HG02759 (cell line): ENCODE data around the gene DNAH10.

ENCODE experiments used
- ATAC-seq: cut with Tn5 transposase; IDR thresholded peaks from one replicate; pipeline ENCODE4 v1.9.1; 2021; ENCODE audit warnings: mild to moderate bottlenecking, moderate library complexity; ENCODE audit not compliant: unreplicated experiment

DNAH10 gene

DNA sequence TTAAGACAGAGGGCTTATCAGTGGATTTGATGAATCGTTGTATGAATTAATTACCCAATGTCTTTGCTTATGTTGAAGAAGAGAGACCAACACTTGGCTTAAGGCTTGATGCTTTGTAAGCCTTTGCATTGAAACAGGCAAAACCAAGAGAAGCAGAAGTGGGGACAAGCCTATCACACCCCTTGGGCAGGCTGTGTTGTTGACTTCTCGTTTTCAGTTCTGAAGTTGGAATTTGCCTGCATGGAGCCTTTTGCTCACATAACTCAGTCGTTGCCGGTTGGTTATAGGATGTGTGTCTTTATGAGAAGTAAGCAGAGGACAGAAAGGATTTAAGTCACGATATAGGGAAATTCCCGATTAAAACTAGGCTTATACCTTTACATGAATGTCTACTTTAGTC, 115.9 kb downstream of the DNAH10 start:
- ATAC-seq, result no peak

- ATAC-seq, result no peak
These were observed 117.0 kb downstream of the DNAH10 start for GRCh38 chr12:123879101-123879500.

DNA sequence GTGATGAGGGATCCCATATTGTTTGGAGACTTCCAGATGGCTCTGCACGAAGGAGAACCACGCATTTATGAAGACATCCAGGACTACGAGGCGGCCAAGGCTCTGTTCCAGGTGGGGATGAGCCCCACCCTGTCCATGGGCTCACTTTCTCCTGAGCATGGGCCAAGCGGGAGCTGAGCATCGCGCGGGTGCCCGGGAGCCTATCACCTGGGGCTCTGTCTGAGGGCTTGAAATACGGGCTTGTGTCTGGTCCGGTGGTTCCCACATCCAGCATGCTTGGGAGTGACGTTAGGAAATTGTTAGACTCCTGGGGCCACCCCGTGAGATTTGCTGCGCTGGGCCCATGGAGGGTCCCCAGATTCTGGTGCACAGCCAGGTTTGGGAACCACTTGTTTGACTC, 117.6 kb downstream of the DNAH10 start:
- no peak for ATAC-seq

- no peak for ATAC-seq
These were observed 120.1 kb downstream of the DNAH10 start for GRCh38 chr12:123882161-123882705.

GRCh38 chr12:123886258-123886657, 124.2 kb downstream of the DNAH10 start:
- no peak for ATAC-seq

GRCh38 chr12:123886931-123887582, 125.0 kb downstream of the DNAH10 start:
- no peak for ATAC-seq

- no peak for ATAC-seq
These were observed 126.9 kb downstream of the DNAH10 start for GRCh38 chr12:123888989-123889388.

- ATAC-seq, result no peak
These were observed 127.9 kb downstream of the DNAH10 start for GRCh38 chr12:123889848-123890535.

- no peak for ATAC-seq
These were observed 128.4 kb downstream of the DNAH10 start for GRCh38 chr12:123890536-123890902.

DNA sequence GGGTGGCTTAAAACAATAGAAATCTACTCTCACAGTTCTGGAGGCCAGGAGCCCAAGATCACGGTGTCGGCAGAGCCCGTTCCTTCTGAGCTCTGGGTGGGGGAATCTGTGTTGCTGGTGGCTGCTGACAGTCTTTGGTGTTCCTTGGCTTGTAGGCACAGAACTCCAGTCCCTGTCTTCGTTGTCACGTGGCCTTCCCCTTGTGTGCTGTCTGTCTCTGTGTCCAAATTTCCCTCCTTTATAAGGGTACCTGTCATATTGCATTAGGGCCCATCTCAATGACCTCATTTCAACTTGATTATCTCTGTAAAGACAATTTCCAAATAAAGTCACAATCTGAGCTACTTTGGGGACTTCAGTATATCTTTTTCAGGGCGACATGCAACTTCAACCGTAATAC, 128.9 kb downstream of the DNAH10 start:
- ATAC-seq, result no peak

DNA sequence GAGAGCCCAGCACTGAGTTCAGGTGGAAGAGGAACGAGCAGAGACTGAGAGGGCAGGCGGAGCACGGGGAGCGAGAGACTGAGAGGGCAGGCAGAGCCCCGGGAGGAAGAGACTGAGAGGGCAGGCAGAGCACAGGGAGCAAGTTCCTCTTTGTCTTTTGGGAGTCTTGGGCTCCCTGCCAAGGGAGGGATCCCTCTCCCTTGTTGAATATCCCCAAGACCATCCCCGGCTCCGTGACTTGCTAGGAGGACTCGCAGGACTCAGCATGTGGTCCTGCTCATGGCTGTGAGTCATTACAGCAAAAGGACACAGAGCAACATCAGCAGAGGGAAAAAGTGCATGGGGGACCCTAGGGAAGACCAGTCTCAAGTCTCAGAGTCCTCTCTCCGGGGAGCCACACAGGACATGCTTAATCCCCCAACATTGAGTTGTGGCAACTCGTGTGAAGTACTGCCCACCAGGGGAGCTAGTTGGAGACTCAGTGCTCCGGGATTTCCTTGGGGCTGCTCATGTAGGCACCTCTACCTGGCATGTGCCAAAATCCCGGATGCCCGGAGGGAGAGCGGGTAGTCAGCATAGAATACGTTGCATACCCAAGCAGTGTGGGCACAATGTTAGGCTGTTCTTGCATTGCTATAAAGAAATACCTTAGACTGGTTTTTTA, 129.5 kb downstream of the DNAH10 start:
- no peak for ATAC-seq

- ATAC-seq, result no peak
These were observed 130.1 kb downstream of the DNAH10 start for GRCh38 chr12:123892180-123892559.

- no peak for ATAC-seq
These were observed 130.8 kb downstream of the DNAH10 start for GRCh38 chr12:123892853-123893252.

DNA sequence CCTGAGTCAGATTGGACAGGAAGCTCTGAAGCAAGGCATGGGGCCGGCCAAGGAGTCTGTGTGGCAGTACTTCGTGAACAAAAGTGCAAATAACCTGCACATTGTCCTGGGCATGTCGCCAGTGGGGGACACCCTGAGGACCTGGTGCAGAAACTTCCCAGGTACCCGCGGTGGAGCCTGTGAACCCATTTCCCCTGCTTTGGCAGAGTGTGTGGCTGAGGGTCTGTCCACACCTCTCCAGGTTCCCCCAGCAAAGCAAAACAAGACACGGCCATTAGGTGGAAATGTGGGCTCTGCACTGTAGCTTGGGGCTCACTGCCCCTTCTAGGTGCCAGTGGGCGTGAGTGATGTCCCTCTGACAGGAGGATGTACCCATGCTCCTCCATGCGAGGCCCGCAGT, 131.2 kb downstream of the DNAH10 start:
- ATAC-seq, result no peak

DNA sequence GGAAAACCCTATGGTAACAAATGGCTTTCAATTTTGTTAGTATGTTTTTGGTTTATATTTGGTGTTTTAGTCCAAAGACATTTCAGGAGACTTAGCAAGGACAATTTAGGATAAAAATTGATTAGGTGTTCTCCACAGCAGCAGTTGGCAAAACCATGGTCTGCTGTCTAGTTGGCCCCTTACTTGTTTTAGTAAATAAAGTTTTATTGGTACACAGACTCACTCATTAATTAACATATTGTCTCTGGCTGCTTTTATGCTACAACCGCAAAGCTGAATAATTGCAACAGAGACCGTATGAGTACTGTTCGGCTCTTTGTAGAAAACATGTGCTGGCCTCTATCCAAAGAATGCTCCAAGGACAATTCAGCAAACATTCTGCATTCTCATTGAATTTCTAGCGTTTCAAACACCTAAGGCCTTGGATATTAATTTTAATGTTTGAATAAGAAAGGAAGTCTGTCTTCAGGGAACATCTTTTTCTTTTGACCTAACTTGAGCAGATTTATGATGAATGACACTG, 132.8 kb downstream of the DNAH10 start:
- no peak for ATAC-seq

GRCh38 chr12:123895451-123895850, 133.3 kb downstream of the DNAH10 start:
- ATAC-seq, result no peak

- no peak for ATAC-seq
These were observed 134.7 kb downstream of the DNAH10 start for GRCh38 chr12:123896767-123897166.

DNA sequence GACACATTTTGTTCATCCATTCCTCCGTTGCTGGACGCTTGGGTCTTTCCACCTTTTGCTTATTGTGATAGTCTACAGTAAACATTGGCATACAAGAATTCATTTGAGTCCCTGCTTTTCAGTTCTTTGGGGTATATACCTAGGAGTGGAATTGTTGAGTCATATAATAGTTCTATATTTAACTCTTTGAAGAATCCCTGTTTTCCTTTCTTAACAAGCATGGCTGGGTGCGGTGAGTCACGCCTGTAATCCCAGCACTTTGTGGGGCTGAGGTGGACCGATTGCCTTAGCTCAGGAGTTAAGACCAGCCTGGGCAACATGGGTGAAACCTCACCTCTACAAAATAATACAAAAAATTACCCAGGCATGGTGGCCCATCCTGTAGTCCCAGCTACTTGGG, 135.1 kb downstream of the DNAH10 start:
- ATAC-seq, result no peak

GRCh38 chr12:123898673-123899072, 136.6 kb downstream of the DNAH10 start:
- ATAC-seq, result no peak

- no peak for ATAC-seq
These were observed 137.3 kb downstream of the DNAH10 start for GRCh38 chr12:123899368-123899767.

GRCh38 chr12:123900871-123901376, 138.8 kb downstream of the DNAH10 start:
- no peak for ATAC-seq

DNA sequence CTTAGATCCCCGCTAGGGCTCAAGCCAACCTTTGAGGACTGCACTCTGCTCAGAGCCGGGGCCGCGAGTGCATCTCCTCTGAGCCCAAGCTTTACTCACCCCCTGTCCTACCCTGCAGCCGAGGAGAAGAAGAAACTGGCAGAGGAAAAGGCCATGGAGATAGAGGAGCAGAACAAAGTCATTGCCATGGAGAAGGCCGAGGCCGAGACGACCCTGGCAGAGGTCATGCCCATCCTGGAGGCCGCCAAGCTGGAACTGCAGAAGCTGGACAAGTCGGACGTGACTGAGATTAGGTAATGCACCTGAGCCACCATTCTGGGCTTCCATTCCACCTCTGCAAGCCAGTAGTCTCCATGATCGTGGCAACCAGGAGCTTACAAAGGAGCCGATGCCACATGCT, 140.7 kb downstream of the DNAH10 start:
- ATAC-seq, result no peak
